D721Med (cell line): ENCODE measurements around the gene MTMR4.

Experiments used
- DNase-seq: peaks from one replicate; pipeline ENCODE4 v3.0.0; 2011; ENCODE audit warnings: low spot score; ENCODE audit not compliant: insufficient read length
- FAIRE-seq: peaks from 2 replicates; lab custom pipeline; 2011; peaks lifted over from hg19 to GRCh38; lab: Jason Lieb, UNC
- CTCF ChIP-seq: IDR thresholded peaks from 2 replicates; pipeline ENCODE4 v1.5.1; 2012; ENCODE audit warnings: mild to moderate bottlenecking, control low read depth; ENCODE audit not compliant: insufficient read depth; ENCODE audit errors: missing control alignments

MTMR4 gene

GRCh38 chr17:58515286-58515685 is 848 bp upstream of the MTMR4 start:
- no peak for TF ChIP-seq CTCF
- FAIRE-seq: no peak

DNA sequence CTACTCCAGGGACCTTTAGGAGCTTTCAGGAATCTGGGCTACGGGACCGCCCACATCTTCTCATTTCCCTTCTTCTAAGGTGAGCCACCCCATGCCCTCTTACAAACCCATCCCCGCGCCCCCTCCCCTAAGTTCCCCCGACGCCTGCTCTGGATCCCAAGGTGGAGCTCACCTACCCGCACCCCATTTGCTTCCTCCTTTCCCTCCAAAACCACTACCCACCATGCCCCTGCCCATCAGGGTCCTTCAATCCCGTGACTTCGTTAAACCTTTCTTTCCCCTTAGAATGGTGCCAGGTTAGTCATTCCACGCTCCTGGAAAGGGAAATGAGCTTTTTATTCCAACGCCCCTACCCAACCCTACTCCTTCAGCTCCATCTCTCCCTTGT is 326 bp upstream of the MTMR4 start:
- DNase-seq (no peak), FAIRE-seq (no peak)
- TF ChIP-seq CTCF: no peak

More at GRCh38 chr17:58515286-58515685, 848 bp upstream of the MTMR4 start:
- DNase-seq: no peak

DNA sequence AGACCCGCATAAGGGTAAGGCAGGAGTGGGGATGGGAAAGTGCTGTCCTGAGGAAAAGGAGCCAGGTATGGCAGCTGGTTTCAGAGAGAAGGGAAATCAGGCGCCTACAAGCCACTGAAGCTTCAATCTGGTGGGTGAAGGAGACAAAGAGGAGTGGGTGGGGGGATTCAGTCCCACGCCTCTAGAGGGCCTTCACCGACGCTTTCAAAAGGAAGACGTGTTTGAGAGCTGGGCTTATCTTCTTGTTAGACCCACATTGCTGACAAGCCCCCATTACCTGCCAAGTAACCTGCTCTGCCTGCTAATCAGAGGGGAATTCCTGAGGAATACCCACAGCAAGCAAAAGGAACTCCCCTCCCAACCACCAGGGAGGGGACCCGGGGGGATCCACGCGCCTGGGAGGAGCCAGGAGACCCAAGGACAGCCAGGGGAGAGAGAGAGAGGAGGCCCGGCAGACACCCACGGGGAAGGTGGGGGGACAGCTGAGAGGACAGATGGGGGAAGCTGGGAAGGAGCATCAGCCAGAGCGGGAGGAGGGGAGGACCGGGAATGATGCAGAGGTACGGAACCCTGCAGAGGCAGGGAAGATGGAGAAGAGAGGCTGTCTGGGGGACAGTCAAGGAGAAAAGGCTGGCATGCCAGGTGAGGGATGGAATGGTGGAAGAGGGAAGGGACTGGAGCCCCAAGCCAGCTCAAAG is 1.0 kb downstream of the MTMR4 start:
- FAIRE-seq (no peak), DNase-seq (no peak)

DNA sequence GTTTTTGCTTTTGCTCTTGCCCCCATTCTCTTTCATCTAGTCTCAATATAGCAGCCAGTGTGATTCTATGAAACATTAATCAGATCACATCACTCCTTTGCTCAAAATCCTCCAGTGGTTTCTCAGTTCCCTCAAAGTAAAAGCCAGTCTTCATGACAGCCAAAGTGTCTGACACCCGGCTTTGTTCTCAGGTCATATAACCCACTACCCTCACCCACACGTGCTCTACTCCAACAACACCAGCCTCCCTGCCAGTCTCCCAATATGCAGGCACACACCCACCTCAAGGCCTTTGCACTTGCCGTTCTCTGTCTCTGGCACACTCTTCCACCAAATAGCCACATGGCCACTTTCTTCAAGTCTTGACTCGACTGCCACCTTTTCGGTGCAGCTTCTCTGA is 4.4 kb downstream of the MTMR4 start:
- FAIRE-seq: no peak
- TF ChIP-seq CTCF: no peak
- no peak for DNase-seq

More for the DNA sequence above, 1.0 kb downstream of the MTMR4 start:
- TF ChIP-seq CTCF: no peak

GRCh38 chr17:58508341-58509067 is 5.9 kb downstream of the MTMR4 start:
- no peak for TF ChIP-seq CTCF
- FAIRE-seq (no peak), DNase-seq (no peak)

- FAIRE-seq (no peak), DNase-seq (no peak)
- no peak for TF ChIP-seq CTCF
These were observed 7.3 kb downstream of the MTMR4 start for GRCh38 chr17:58507123-58507634.
